ENCODE measurements around the gene SLC2A5.
"Not testable (repeated sequence)": the region's sequence is repeated elsewhere in the genome, so short reads cannot be mapped to it uniquely, and the experiment has no call there.

DNA sequence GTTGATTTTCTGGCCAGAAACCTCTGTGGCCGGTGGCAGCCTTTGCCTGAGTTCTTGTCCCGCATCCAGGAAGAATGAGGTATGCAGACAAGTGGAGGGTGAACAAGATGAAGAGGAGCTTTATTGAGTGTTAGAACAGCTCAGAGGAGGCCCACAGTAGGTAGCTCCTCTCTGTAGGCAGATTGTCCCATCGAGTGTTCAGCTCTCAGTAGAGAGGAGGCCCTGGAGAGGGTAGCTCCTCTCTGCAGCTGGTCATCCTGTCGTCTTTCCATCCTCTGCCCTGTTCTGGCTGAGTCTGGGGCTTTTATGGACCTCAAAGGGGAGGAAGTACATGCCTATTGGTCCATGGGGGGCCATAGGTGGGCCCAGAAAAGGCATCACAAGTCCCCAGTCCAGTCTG, 38.4 kb downstream of the SLC2A5 start:
- TF ChIP-seq, protein P1, sequence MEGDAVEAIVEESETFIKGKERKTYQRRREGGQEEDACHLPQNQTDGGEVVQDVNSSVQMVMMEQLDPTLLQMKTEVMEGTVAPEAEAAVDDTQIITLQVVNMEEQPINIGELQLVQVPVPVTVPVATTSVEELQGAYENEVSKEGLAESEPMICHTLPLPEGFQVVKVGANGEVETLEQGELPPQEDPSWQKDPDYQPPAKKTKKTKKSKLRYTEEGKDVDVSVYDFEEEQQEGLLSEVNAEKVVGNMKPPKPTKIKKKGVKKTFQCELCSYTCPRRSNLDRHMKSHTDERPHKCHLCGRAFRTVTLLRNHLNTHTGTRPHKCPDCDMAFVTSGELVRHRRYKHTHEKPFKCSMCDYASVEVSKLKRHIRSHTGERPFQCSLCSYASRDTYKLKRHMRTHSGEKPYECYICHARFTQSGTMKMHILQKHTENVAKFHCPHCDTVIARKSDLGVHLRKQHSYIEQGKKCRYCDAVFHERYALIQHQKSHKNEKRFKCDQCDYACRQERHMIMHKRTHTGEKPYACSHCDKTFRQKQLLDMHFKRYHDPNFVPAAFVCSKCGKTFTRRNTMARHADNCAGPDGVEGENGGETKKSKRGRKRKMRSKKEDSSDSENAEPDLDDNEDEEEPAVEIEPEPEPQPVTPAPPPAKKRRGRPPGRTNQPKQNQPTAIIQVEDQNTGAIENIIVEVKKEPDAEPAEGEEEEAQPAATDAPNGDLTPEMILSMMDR (conservative IDR thresholded peaks at IDR 0.05) = not testable (repeated sequence)
- not testable (repeated sequence) for TF ChIP-seq EZH2 (IDR thresholded peaks at IDR 0.05; ENCODE audit: low read depth)

All from PC-9 (cell line).